WTC11 (cell line): ENCODE measurements around the gene LARP4. TPM values are rescaled to one million over a fixed set of nuclear protein-coding genes. Genes with fewer than 3 reads are reported as not detected.

Experiments
- ATAC-seq: fragments of 200-7000 bp; cut with Tn5 transposase; 2 replicates; pipeline ENCODE4 v1.10.0; 2021; ENCODE audit warnings: mild to moderate bottlenecking, moderate library complexity
- CTCF ChIA-PET: fragments of 300-600 bp; sonication (Branson Sonifier 250); formaldehyde crosslinking; loops from one replicate; lab custom pipeline; 2021; ENCODE audit warnings: antibody characterized with exemption; lab: Charles Lee
- POLR2A ChIA-PET: fragments of 350-600 bp; sonication (Branson Sonifier 250); formaldehyde crosslinking; loops from one replicate; lab custom pipeline; 2021; ENCODE audit warnings: antibody characterized with exemption; lab: Charles Lee
- DNase-seq: peaks from one replicate; pipeline ENCODE4 v3.0.0; 2021; ENCODE audit warnings: low spot score
- H3K27ac Mint-ChIP-seq: 2 replicates; pipeline ENCODE4 v1.8.0; 2021; ENCODE audit warnings: mixed read lengths
- H3K27me3 Mint-ChIP-seq: 2 replicates; pipeline ENCODE4 v1.8.0; 2021; ENCODE audit warnings: low read depth, mild to moderate bottlenecking, moderate library complexity, mixed read lengths
- H3K36me3 Mint-ChIP-seq: 2 replicates; pipeline ENCODE4 v1.8.0; 2021; ENCODE audit warnings: mixed read lengths
- H3K4me1 Mint-ChIP-seq: 2 replicates; pipeline ENCODE4 v1.8.0; 2022; ENCODE audit warnings: mixed read lengths
- H3K4me3 Mint-ChIP-seq: 2 replicates; pipeline ENCODE4 v1.8.0; 2021; ENCODE audit warnings: mild to moderate bottlenecking, moderate library complexity, mixed read lengths
- H3K9me3 Mint-ChIP-seq: 2 replicates; pipeline ENCODE4 v1.8.0; 2021; ENCODE audit warnings: mixed read lengths
- ARID4B ChIP-seq: sonication (generic); formaldehyde crosslinking; IDR thresholded peaks from 2 replicates; pipeline ENCODE4 v1.8.0; 2023; ENCODE audit warnings: missing genetic modification reagents, mild to moderate bottlenecking, borderline replicate concordance
- E2F1 ChIP-seq: sonication (generic); formaldehyde crosslinking; IDR thresholded peaks from 2 replicates; pipeline ENCODE4 v1.8.0; 2022; ENCODE audit warnings: mild to moderate bottlenecking, missing genetic modification reagents
- E2F5 ChIP-seq: sonication (generic); formaldehyde crosslinking; IDR thresholded peaks from 2 replicates; pipeline ENCODE4 v1.8.1; 2022; ENCODE audit warnings: mild to moderate bottlenecking, moderate library complexity, missing genetic modification reagents
- GTF2I ChIP-seq: fragments of 250-450 bp; sonication (Bioruptor Pico); conservative IDR thresholded peaks from 2 replicates; pipeline ENCODE4 v1.4.0; 2021; ENCODE audit warnings: mild to moderate bottlenecking
- IRF1 ChIP-seq: sonication (generic); formaldehyde crosslinking; IDR thresholded peaks from 2 replicates; pipeline ENCODE4 v1.8.0; 2023; ENCODE audit warnings: missing genetic modification reagents
- MAX ChIP-seq: sonication (generic); formaldehyde crosslinking; IDR thresholded peaks from 2 replicates; pipeline ENCODE4 v1.8.0; 2022; ENCODE audit warnings: mild to moderate bottlenecking, missing genetic modification reagents
- MYBL2 ChIP-seq: sonication (generic); formaldehyde crosslinking; IDR thresholded peaks from 2 replicates; pipeline ENCODE4 v1.8.1; 2023; ENCODE audit warnings: mild to moderate bottlenecking, moderate library complexity, missing genetic modification reagents
- NFATC4 ChIP-seq: fragments of 250-450 bp; sonication (Bioruptor Pico); IDR thresholded peaks from 2 replicates; pipeline ENCODE4 v1.9.0; 2021; ENCODE audit warnings: mild to moderate bottlenecking
- NFYB ChIP-seq: sonication (generic); formaldehyde crosslinking; conservative IDR thresholded peaks from 2 replicates; pipeline ENCODE4 v1.8.0; 2022; ENCODE audit warnings: low read depth, missing genetic modification reagents
- SOX15 ChIP-seq: fragments of 250-450 bp; sonication (Bioruptor Pico); IDR thresholded peaks from 2 replicates; pipeline ENCODE4 v1.9.0; 2021; ENCODE audit warnings: mild to moderate bottlenecking
- TP53 ChIP-seq: sonication (generic); formaldehyde crosslinking; IDR thresholded peaks from 2 replicates; pipeline ENCODE4 v1.8.1; 2023; ENCODE audit warnings: mild to moderate bottlenecking, missing genetic modification reagents
- ZNF121 ChIP-seq: sonication (generic); formaldehyde crosslinking; IDR thresholded peaks from 2 replicates; pipeline ENCODE4 v1.8.0; 2023; ENCODE audit warnings: missing genetic modification reagents
- ZNF317 ChIP-seq: sonication (generic); formaldehyde crosslinking; IDR thresholded peaks from 2 replicates; pipeline ENCODE4 v1.8.1; 2023; ENCODE audit warnings: low read depth, mild to moderate bottlenecking, moderate library complexity, missing genetic modification reagents, borderline replicate concordance
- ZNF532 ChIP-seq: fragments of 250-450 bp; sonication (Bioruptor Pico); IDR thresholded peaks from 2 replicates; pipeline ENCODE4 v1.9.0; 2021; ENCODE audit warnings: mild to moderate bottlenecking, borderline replicate concordance
- ZNF671 ChIP-seq: fragments of 250-450 bp; sonication (Bioruptor Pico); IDR thresholded peaks from 2 replicates; pipeline ENCODE4 v1.8.0; 2021; ENCODE audit warnings: mild to moderate bottlenecking
- total RNA-seq: library from RNA; stranded (reverse); gene quantifications from 3 replicates; pipeline ENCODE4 v1.2.3, GENCODE V29; 2021

Gene LARP4
- total RNA-seq, 1 experiment from 2014 or later = 73.9 TPM

- H3K36me3 Mint-ChIP-seq = 0 out of 2 replicates have a peak, but pooled peaks cover 4% of the 10 kb centered on the region
- H3K27me3 Mint-ChIP-seq = no peaks in the 10 kb centered on the region
- no peaks in the 10 kb centered on the region for H3K9me3 Mint-ChIP-seq
- no peak overlapping the region for H3K27ac Mint-ChIP-seq
- peaks cover 8% of the 10 kb centered on the region for H3K4me1 Mint-ChIP-seq
- ATAC-seq (no peak), DNase-seq (no peak)
- ChIA-PET POLR2A (no interaction called here), CTCF (no interaction called here)
- TF ChIP-seq ZNF671 (CRISPR knock-in tag) (no peak), E2F5 (CRISPR knock-in tag) (no peak), IRF1 (no peak), GTF2I (no peak), MYBL2 (no peak), ARID4B (no peak), SOX15 (no peak), ZNF317 (CRISPR knock-in tag) (no peak)
- H3K4me3 Mint-ChIP-seq = no peak overlapping the region
These were observed 81.9 kb downstream of the LARP4 start for GRCh38 chr12:50482571-50482970.

GRCh38 chr12:50483488-50483887 is 82.8 kb downstream of the LARP4 start:
- ChIA-PET POLR2A (interaction anchor here (0.6 kb wide), 1 partner anchor 299 kb away, joined by 6 read pairs; no protein-coding TSS in a partner anchor), CTCF (interaction anchor here (0.6 kb wide), 1 partner anchor 56 kb away, joined by 5 read pairs; no protein-coding TSS in a partner anchor)
- Mint-ChIP-seq H3K36me3 (0 out of 2 replicates have a peak, but pooled peaks cover 2% of the 10 kb centered on the region), H3K4me1 (peaks cover 8% of the 10 kb centered on the region), H3K9me3 (no peaks in the 10 kb centered on the region), H3K4me3 (no peak overlapping the region), H3K27me3 (no peaks in the 10 kb centered on the region), H3K27ac (no peak overlapping the region)
- no peak for DNase-seq
- no peak for ATAC-seq
- TF ChIP-seq NFYB (no peak), NFATC4 (CRISPR knock-in tag) (0 out of 2 replicates have a peak, but pooled peaks have one; percentile 48)

GRCh38 chr12:50488801-50489200 is 88.1 kb downstream of the LARP4 start:
- ATAC-seq = no peak
- H3K36me3 Mint-ChIP-seq = peaks cover 29% of the 10 kb centered on the region
- H3K4me1 Mint-ChIP-seq = no peaks in the 10 kb centered on the region
- peaks cover 3% of the 10 kb centered on the region for H3K27me3 Mint-ChIP-seq
- no peak overlapping the region for H3K27ac Mint-ChIP-seq
- POLR2A ChIA-PET = no interaction called here
- no peak overlapping the region for H3K4me3 Mint-ChIP-seq
- DNase-seq = no peak
- CTCF ChIA-PET = no interaction called here
- peaks cover 35% of the 10 kb centered on the region for H3K9me3 Mint-ChIP-seq
- no peak for TF ChIP-seq MAX (CRISPR knock-in tag)
- no peak for TF ChIP-seq E2F1
- no peak for TF ChIP-seq ZNF532 (CRISPR knock-in tag)
- no peak for TF ChIP-seq TP53 (CRISPR knock-in tag)
- no peak for TF ChIP-seq ZNF121 (CRISPR knock-in tag)
- no peak for TF ChIP-seq ARID4B
